RPMI8226 (cell line): Measurements from ENCODE around the gene TULP1.

Source experiments
- DNase-seq: peaks from one replicate; pipeline ENCODE4 v3.0.0-alpha.2; 2015

The TULP1 gene

DNA sequence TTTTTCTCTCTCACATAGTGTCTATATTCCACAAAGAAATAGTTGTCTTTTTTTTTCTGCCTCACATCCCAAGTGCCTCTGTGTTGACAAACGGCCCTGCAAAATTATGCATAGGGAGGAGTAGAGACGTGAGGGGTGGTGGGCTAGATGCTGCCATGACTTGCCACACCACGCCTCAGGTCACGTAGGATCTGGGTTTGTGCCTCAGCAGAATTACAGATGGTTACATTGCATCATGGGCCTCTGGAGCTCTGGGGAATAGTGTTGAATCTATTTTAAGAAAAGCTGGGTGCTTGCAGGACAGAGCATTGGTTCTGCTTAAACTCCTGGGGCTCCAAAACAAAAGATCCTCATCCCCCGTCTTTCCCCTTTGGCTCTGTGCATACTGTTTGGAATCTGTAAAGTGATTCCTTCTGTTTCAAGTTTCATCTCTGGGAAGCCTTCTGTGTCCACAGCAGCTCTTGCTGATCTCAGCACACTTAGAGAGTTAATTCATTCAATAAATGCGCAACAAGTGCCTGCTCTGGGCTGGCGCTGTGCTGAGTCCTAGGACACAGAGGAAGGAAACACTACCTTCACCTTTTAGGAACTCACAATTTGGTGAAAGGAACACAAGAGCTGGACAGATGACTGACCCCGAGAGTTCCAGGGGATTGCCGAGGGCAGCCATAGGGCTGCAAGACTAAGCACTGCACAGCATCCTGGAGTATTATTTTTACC, 58.1 kb downstream of the TULP1 start:
- no peak for DNase-seq

DNA sequence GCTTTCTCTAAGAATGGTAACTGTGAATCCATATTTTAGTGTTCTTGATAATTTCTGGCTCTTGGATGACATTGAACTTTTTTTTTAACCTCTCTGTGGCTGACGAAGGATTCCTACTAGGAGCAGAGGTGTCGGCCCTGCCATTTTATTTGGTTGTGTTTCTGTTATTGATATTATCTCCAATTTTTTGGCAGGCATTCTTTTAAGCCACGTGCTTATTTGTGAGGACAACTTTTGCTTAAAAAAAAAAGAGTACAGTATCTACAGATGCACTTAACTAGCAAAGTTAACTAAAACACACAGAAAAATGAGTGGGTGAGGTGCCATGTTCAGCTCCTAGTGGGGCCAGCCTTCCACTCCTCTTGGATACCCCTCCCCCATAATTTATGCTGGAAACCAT, 59.5 kb downstream of the TULP1 start:
- DNase-seq: no peak

DNA sequence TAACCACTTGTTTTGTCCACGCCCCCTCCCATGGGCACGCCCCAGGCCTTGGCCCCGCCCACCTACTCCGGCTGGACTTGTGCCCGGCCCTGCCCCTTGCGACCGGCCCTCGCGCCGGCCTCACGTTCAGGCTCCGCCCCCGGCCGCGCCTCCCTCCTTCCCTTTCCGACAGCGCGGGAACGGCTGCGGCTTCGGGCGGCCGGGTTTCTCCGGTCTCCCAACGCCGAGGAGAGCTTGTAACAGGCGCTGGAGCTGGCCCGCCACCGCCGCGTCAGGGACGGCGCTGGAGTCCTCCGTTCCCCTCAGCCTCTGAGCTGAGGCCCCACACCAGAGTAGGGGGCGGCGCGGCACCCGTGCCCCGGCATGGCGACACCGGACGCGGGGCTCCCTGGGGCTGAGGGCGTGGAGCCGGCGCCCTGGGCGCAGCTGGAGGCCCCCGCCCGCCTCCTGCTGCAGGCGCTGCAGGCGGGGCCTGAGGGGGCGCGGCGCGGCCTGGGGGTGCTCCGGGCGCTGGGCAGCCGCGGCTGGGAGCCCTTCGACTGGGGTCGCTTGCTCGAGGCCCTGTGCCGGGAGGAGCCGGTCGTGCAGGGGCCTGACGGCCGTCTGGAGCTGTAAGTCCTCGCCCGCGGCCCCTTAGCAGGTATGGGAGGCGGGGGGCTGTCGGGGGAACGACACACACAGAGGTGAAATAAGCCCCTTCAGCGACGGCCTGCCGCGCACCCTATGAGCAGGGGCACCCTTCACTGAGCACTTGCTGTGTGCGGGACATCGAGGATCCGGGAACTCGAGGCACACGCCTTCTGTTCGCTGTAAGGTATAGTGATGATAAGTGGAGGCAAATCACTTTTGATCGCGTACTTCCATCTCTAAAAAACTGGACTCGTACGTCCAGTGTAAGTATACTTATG, 60.3 kb downstream of the TULP1 start, which contains the start of gene FANCE:
FANCE (plus strand) TSS at position 156 of the 908 bp plus-strand sequence; CDS start at position 364, 208 bp downstream.
- peak; percentile 94 for DNase-seq

DNA sequence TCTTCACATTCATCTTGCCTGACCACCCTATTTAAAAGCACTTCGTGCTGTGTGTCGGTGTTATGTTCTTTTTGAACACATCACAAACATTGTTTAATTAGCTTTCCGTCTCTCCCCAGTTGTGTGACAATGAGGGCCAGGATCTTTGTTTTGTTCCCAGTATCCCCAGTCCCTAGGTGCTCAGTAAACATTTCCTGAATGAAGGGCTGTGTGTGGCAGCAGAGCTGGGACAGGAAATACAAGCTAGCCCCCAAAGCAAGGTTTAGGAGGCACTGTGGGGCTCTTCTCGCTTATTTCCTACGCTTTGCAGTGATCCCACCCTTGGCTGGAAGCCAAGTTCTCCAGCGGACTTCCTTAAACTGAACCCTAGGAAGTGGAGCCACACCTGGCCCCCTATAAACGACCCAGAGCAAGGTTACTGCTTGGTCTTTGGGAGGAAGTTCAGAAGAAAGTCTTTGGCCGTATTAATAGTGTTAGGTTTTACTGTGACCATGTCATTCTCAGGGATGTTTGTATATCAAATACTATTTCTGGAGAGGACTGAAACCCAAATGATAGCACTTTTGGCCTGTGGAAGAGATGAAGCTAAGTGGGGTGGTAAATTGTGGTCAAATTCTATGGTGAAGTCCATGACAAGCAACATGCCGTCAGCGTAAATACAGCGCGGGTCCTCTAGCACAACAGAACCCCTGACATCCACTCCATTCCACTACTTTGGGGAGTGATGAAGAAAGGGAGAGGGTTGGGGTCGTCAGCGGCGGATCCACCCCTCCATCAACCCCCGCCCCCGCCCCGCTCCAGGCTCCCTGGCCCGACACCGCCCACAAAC, 61.1 kb downstream of the TULP1 start:
- peak; percentile 34 for DNase-seq

DNA sequence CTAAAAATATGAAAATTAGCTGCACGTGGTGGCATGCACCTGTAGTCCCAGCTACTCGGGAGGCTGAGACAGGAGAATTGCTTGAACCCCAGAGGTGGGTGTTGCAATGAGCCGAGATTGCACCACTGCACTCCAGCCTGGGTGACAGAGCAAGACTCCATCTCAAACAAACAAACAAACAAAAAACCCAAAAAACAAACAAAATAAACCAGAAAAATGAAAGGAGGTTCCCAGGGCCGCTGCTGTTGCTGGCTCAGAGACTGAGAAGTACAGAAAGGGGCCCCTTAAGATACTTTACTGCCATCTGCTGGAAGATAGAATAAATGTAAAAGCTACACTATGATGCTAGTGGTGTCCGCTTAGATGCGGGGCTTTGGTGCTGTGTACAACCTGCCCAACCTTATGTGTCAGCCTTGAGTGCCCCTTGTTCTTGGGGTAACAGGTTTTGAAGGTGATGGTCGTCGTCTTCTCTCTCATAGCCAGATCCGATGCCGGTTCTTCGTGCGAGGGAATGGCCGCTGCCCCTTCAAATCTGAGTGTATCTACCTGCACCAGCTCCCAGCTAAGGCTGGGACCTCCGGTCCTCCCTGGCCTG, 63.3 kb downstream of the TULP1 start:
- DNase-seq: peak; percentile 79

DNA sequence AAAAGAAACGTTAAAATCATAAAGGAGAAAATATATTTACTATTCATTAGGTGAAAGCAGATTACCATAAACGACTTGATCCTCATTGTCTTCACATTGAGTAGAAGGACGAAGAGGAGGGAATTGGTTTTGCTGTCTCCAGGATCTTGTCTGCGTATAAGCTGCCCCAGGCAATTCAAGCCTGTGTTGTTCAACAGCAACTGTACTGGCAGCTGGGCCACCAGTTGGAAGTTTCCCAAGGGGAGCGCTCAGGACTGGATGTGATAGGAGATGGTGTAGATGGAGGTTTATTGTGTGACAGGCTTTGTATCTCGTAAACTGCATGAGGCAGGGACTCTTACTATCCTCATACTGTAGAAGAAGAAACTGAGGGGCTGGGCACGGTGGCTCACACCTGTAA, 64.5 kb downstream of the TULP1 start:
- DNase-seq: no peak
